OCI-LY3 (cell line): ENCODE data around the gene SYTL1.

ENCODE experiments used
- H2AFZ ChIP-seq: fragments of 200-600, 300-600 bp; shearing (Covaris generic); 2 replicates; pipeline ENCODE4 v1.6.0; 2014; ENCODE audit warnings: antibody characterized with exemption, low read depth, low read length
- H3K27ac ChIP-seq: fragments of 200-600, 300-600 bp; sonication (generic); 2 replicates; pipeline ENCODE4 v1.5.1; 2014; ENCODE audit warnings: mild to moderate bottlenecking, low read length, moderate library complexity, mixed read lengths
- H3K27me3 ChIP-seq: fragments of 200-600, 300-600 bp; sonication (generic); 2 replicates; pipeline ENCODE4 v1.6.1; 2014; ENCODE audit warnings: low read depth, low read length, mixed read lengths
- H3K36me3 ChIP-seq: fragments of 200-600, 300-600 bp; sonication (generic); replicated peaks from 2 replicates; pipeline ENCODE3; 2014; ENCODE audit warnings: low read depth, low read length, mixed read lengths
- H3K4me1 ChIP-seq: fragments of 300-600, 200-600 bp; sonication (generic); 2 replicates; pipeline ENCODE4 v1.6.1; 2014; ENCODE audit warnings: low read length, mixed read lengths
- H3K4me2 ChIP-seq: fragments of 200-600, 300-600 bp; sonication (generic); 2 replicates; pipeline ENCODE4 v1.6.1; 2014; ENCODE audit warnings: low read length, mixed read lengths
- H3K4me3 ChIP-seq: fragments of 300-600, 200-600 bp; sonication (generic); 2 replicates; pipeline ENCODE4 v1.5.1; 2014; ENCODE audit warnings: antibody characterized with exemption, mild to moderate bottlenecking, low read length, moderate library complexity
- H3K79me2 ChIP-seq: fragments of 300-600, 200-600 bp; shearing (Covaris generic); 2 replicates; pipeline ENCODE4 v1.6.1; 2014; ENCODE audit warnings: mild to moderate bottlenecking, low read length, mixed read lengths
- H3K9ac ChIP-seq: fragments of 300-600, 200-600 bp; shearing (Covaris generic); 2 replicates; pipeline ENCODE4 v1.6.0; 2014; ENCODE audit warnings: mild to moderate bottlenecking, low read length, moderate library complexity
- H3K9me3 ChIP-seq: fragments of 200-600, 300-600 bp; shearing (Covaris generic); 2 replicates; pipeline ENCODE4 v1.6.1; 2014; ENCODE audit warnings: low read length, mixed read lengths; ENCODE audit not compliant: insufficient read depth
- H4K20me1 ChIP-seq: fragments of 200-600, 300-600 bp; sonication (generic); 2 replicates; pipeline ENCODE4 v1.6.1; 2016; ENCODE audit warnings: low read length, mixed read lengths; ENCODE audit not compliant: insufficient read depth
- EZH2phosphoT487 ChIP-seq: fragments of 200-600 bp; shearing (Covaris generic); IDR thresholded peaks from 2 replicates; pipeline ENCODE4 v1.6.1; 2018; ENCODE audit warnings: antibody characterized with exemption, mixed run types, low read depth
- TF ChIP-seq, protein P1 (sequence below): fragments of 200-600, 300-600 bp; sonication (generic); IDR thresholded peaks from 2 replicates; pipeline ENCODE4 v1.5.1; 2014; ENCODE audit warnings: antibody characterized with exemption, low read length, low read depth

SYTL1 gene

DNA sequence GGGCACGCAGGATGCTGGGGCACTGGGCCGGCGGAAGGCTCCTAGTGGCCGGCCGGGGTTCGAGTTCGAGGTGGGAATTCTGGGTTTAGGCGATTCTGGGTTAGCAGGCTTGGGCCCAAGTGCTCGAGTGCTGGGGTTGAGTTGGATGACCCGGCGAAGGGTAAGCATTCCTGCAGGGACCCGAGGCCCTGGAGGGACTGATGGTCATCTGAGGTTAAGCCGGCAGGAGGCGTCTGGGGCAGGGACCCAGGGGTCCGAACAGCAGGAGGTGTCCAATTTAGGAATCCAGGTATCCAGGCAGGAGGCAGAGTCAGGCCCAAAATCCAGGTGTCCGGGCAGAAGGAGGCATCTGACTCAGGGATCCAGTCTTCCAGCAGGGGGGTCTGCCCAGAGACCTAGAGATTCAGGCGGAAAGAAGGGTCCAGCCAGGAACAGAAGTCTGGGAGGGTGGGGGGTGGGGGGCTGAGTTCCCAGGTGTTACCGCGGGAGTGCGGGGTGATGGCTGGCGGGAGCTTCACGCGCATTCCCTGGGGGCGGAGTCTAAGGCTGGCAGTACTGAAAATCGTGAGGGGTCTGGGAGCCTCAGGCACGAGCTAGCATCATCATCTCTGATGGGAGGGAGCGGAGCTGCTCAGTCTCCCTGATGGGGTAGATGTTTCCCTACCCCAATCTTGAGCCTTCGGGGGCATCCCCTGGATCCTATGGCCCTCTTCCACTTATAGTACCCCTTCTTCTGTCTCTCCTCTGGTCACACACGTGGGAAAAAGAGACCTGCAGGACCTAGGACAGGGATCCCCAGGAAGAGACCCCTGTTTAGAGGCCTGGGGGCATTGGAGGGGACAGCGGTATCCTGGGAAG, 51.2 kb downstream of the SYTL1 start:
- H3K4me1 ChIP-seq, result peaks cover 10% of the 10 kb centered on the region; the same call in 1 of the 2 replicates
- no peaks in the 10 kb centered on the region for H3K27me3 ChIP-seq
- peak overlapping the region; percentile 91 for H3K4me3 ChIP-seq
- no peak overlapping the region for H3K27ac ChIP-seq
- H3K9me3 ChIP-seq, result no peaks in the 10 kb centered on the region
- no peak for TF ChIP-seq EZH2phosphoT487
- TF ChIP-seq, protein P1, sequence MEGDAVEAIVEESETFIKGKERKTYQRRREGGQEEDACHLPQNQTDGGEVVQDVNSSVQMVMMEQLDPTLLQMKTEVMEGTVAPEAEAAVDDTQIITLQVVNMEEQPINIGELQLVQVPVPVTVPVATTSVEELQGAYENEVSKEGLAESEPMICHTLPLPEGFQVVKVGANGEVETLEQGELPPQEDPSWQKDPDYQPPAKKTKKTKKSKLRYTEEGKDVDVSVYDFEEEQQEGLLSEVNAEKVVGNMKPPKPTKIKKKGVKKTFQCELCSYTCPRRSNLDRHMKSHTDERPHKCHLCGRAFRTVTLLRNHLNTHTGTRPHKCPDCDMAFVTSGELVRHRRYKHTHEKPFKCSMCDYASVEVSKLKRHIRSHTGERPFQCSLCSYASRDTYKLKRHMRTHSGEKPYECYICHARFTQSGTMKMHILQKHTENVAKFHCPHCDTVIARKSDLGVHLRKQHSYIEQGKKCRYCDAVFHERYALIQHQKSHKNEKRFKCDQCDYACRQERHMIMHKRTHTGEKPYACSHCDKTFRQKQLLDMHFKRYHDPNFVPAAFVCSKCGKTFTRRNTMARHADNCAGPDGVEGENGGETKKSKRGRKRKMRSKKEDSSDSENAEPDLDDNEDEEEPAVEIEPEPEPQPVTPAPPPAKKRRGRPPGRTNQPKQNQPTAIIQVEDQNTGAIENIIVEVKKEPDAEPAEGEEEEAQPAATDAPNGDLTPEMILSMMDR, result no peak
- no peaks in the 10 kb centered on the region for H4K20me1 ChIP-seq
- peak overlapping the region; percentile 72 for H3K9ac ChIP-seq
- no peaks in the 10 kb centered on the region for H3K79me2 ChIP-seq
- peak overlapping the region; percentile 79 for H2AFZ ChIP-seq
- H3K36me3 ChIP-seq, result no peaks in the 10 kb centered on the region
- peak overlapping the region; percentile 98 for H3K4me2 ChIP-seq

DNA sequence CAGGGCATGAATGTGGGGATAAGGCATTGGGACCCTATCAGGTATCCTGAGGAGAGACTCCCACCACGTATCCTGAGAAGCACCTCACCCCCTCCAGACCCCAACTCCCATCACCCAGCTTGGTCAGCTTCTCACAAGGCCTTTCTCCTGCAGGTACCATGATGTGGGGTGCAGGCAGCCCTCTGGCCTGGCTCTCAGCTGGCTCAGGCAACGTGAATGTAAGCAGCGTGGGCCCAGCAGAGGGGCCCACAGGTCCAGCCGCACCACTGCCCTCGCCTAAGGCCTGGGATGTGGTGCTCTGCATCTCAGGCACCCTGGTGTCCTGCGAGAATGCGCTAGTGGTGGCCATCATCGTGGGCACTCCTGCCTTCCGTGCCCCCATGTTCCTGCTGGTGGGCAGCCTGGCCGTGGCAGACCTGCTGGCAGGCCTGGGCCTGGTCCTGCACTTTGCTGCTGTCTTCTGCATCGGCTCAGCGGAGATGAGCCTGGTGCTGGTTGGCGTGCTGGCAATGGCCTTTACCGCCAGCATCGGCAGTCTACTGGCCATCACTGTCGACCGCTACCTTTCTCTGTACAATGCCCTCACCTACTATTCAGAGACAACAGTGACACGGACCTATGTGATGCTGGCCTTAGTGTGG, 51.9 kb downstream of the SYTL1 start:
- H3K4me2 ChIP-seq, result 0 out of 2 replicates have a peak overlapping the region, but pooled peaks have one; percentile 98
- H4K20me1 ChIP-seq, result no peaks in the 10 kb centered on the region
- H3K79me2 ChIP-seq, result no peaks in the 10 kb centered on the region
- no peak overlapping the region for H2AFZ ChIP-seq
- H3K4me3 ChIP-seq, result no peak overlapping the region
- H3K9ac ChIP-seq, result no peak overlapping the region
- no peak overlapping the region for H3K27ac ChIP-seq
- no peak for TF ChIP-seq EZH2phosphoT487
- TF ChIP-seq, protein P1, result no peak
- no peaks in the 10 kb centered on the region for H3K36me3 ChIP-seq
- H3K9me3 ChIP-seq, result no peaks in the 10 kb centered on the region
- peaks cover 10% of the 10 kb centered on the region; the same call in 1 of the 2 replicates for H3K4me1 ChIP-seq
- no peaks in the 10 kb centered on the region for H3K27me3 ChIP-seq

DNA sequence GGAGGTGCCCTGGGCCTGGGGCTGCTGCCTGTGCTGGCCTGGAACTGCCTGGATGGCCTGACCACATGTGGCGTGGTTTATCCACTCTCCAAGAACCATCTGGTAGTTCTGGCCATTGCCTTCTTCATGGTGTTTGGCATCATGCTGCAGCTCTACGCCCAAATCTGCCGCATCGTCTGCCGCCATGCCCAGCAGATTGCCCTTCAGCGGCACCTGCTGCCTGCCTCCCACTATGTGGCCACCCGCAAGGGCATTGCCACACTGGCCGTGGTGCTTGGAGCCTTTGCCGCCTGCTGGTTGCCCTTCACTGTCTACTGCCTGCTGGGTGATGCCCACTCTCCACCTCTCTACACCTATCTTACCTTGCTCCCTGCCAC, 52.4 kb downstream of the SYTL1 start:
- Histone ChIP-seq H3K9me3 (no peaks in the 10 kb centered on the region), H3K27ac (no peak overlapping the region), H3K9ac (no peak overlapping the region), H3K79me2 (no peaks in the 10 kb centered on the region), H3K4me2 (no peak overlapping the region), H3K36me3 (no peaks in the 10 kb centered on the region), H2AFZ (no peak overlapping the region), H4K20me1 (no peaks in the 10 kb centered on the region), H3K4me3 (no peak overlapping the region), H3K27me3 (no peaks in the 10 kb centered on the region), H3K4me1 (peaks cover 10% of the 10 kb centered on the region; the same call in 1 of the 2 replicates)
- TF ChIP-seq, protein P1, result no peak
- no peak for TF ChIP-seq EZH2phosphoT487

DNA sequence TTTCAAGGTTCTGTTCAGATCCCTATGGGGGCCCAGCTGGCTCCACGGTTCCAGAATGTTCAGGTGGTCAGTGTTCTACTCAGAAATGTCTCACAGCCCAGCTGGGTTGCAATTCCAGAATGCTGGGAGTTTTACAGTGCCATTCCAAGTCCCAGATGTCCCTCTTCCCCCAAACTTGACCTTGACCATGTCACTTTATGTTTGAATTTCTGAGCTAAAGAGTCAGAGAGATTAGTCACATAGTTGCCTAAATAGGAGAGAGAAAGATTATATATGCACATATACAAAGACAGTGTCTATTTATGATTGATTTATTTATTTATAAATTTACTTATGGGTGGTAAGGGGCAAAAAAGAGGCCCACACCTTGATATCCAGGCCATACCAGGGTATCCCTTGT, 53.1 kb downstream of the SYTL1 start:
- TF ChIP-seq EZH2phosphoT487, result no peak
- TF ChIP-seq, protein P1, result no peak
- peaks cover 10% of the 10 kb centered on the region; the same call in 1 of the 2 replicates for H3K4me1 ChIP-seq
- no peaks in the 10 kb centered on the region for H3K9me3 ChIP-seq
- H3K27me3 ChIP-seq, result no peaks in the 10 kb centered on the region
- no peak overlapping the region for H3K4me3 ChIP-seq
- H3K36me3 ChIP-seq, result no peaks in the 10 kb centered on the region
- no peaks in the 10 kb centered on the region for H4K20me1 ChIP-seq
- H3K9ac ChIP-seq, result no peak overlapping the region
- H2AFZ ChIP-seq, result no peak overlapping the region
- H3K27ac ChIP-seq, result no peak overlapping the region
- no peak overlapping the region for H3K4me2 ChIP-seq
- H3K79me2 ChIP-seq, result no peaks in the 10 kb centered on the region
